PC-3 (cell line): ENCODE data around the gene KRTAP5-11. TPM values are rescaled to one million over a fixed set of nuclear protein-coding genes. Genes with fewer than 3 reads are reported as not detected.

Experiments used
- ATAC-seq: fragments of 200-7000 bp; cut with Tn5 transposase; 2 replicates; pipeline ENCODE4 v1.9.1; 2020; ENCODE audit warnings: mild to moderate bottlenecking, moderate library complexity
- BruUV-seq: library from RNA; stranded (reverse); fragments of 400-500 nt; replicated peaks from 2 replicates; lab custom pipeline; 2021; lab: Mats Ljungman, UMichigan
- CTCF ChIA-PET: fragments of 300-600 bp; sonication (Branson Sonifier 250); formaldehyde crosslinking; loops from one replicate; lab custom pipeline; 2022; ENCODE audit warnings: antibody characterized with exemption; lab: Charles Lee
- POLR2A ChIA-PET: fragments of 300-600 bp; sonication (Branson Sonifier 250); formaldehyde crosslinking; loops from one replicate; lab custom pipeline; 2022; ENCODE audit warnings: antibody characterized with exemption; ENCODE audit not compliant: unreplicated experiment; lab: Charles Lee
- DNase-seq: peaks from one replicate; pipeline ENCODE4 v3.0.0-alpha.2; 2015
- H2AFZ ChIP-seq: fragments of 300-600 bp; sonication (generic); 2 replicates; pipeline ENCODE4 v1.6.0; 2016; ENCODE audit warnings: antibody characterized with exemption, low read length
- H3F3A ChIP-seq: fragments of 300-600 bp; sonication (generic); one replicate; pipeline ENCODE4 v1.6.0; 2017; ENCODE audit warnings: antibody characterized with exemption, low read length, control low read depth, mild to moderate bottlenecking; ENCODE audit not compliant: unreplicated experiment
- H3K27ac ChIP-seq: fragments of 300-600 bp; sonication (generic); 2 replicates; pipeline ENCODE4 v1.5.1; 2016; ENCODE audit warnings: mild to moderate bottlenecking, low read length
- H3K27me3 ChIP-seq: fragments of 300-600 bp; sonication (generic); 2 replicates; pipeline ENCODE4 v1.6.1; 2016; ENCODE audit warnings: low read length, mixed read lengths
- H3K36me3 ChIP-seq: fragments of 300-600 bp; sonication (generic); 2 replicates; pipeline ENCODE4 v1.6.1; 2016; ENCODE audit warnings: low read depth, mixed run types, low read length, mixed read lengths
- H3K4me1 ChIP-seq: fragments of 300-600 bp; sonication (generic); 2 replicates; pipeline ENCODE4 v1.5.1; 2016; ENCODE audit warnings: low read length; ENCODE audit not compliant: insufficient read depth
- H3K4me2 ChIP-seq: fragments of 300-600 bp; sonication (generic); 2 replicates; pipeline ENCODE4 v1.6.0; 2016; ENCODE audit warnings: low read length
- H3K4me3 ChIP-seq: fragments of 300-600 bp; sonication (generic); 2 replicates; pipeline ENCODE4 v1.5.1; 2016; ENCODE audit warnings: mild to moderate bottlenecking, low read length, mixed read lengths
- H3K79me2 ChIP-seq: fragments of 300-600 bp; sonication (generic); 2 replicates; pipeline ENCODE4 v1.6.1; 2017; ENCODE audit warnings: low read length, mixed read lengths
- H3K9ac ChIP-seq: fragments of 300-600 bp; sonication (generic); 2 replicates; pipeline ENCODE4 v1.6.0; 2016; ENCODE audit warnings: mild to moderate bottlenecking, low read length
- H3K9me2 ChIP-seq: fragments of 300-600 bp; sonication (generic); replicated peaks from 2 replicates; pipeline ENCODE4 v1.6.1; 2016; ENCODE audit warnings: mixed run types, low read length, mixed read lengths
- H3K9me3 ChIP-seq: fragments of 300-600 bp; sonication (generic); 2 replicates; pipeline ENCODE4 v1.6.1; 2016; ENCODE audit warnings: low read length, mixed read lengths
- H4K20me1 ChIP-seq: fragments of 300-600 bp; sonication (generic); 2 replicates; pipeline ENCODE4 v1.6.1; 2016; ENCODE audit warnings: low read length, mixed read lengths
- EZH2 ChIP-seq: fragments of 300-600 bp; sonication (generic); IDR thresholded peaks from one replicate; pipeline ENCODE4 v1.6.1; 2017; ENCODE audit warnings: antibody characterized with exemption, mild to moderate bottlenecking, low read length; ENCODE audit not compliant: unreplicated experiment
- EZH2phosphoT487 ChIP-seq: fragments of 300-600 bp; sonication (generic); IDR thresholded peaks from 2 replicates; pipeline ENCODE4 v1.6.1; 2018; ENCODE audit warnings: mild to moderate bottlenecking, antibody characterized with exemption, low read length, borderline replicate concordance
- intact Hi-C: fragments of 100-400 bp; cut with micrococcal nuclease; formaldehyde crosslinking; loops from 2 replicates; pipeline ENCODE4 v1.9.0; 2023
- total RNA-seq: library from RNA; depleted of rRNA; stranded (reverse); fragments of >200 nt; gene quantifications from 2 replicates; pipeline ENCODE4 v1.2.3, GENCODE V29; 2014
- TF ChIP-seq, protein P1 (sequence below): fragments of 300-600 bp; sonication (generic); conservative IDR thresholded peaks from 2 replicates; pipeline ENCODE4 v1.5.1; 2017; ENCODE audit warnings: antibody characterized with exemption, low read depth, mild to moderate bottlenecking, low read length

KRTAP5-11 gene
- total RNA-seq, 1 experiment from 2014 or later = not detected

DNA sequence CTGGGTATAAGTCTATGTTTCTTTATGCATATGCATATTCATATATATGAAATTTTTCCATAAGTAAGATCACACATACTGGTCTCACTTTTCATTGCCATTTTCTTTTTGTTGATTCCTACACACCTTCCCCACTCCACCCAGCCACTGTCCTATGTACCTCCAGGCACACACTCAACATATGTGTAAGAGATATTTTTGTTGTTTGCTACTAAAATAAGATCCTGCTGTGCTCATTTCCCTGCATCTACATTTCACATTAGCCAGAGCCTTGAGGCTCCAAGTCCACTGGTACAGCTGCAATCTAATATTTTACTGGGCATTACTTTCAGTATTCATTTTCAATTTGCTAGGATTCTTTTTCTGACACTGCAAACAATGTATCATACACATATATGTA, 25.4 kb downstream of the KRTAP5-11 start:
- H3K36me3 ChIP-seq = no peaks in the 10 kb centered on the region
- peaks cover 7% of the 10 kb centered on the region; the same call in 1 of the 2 replicates for H3K4me1 ChIP-seq
- H3K4me3 ChIP-seq = no peak overlapping the region
- no peak overlapping the region for H3K4me2 ChIP-seq
- ChIA-PET POLR2A (no interaction called here), CTCF (no interaction called here)
- no peaks in the 10 kb centered on the region for H3K27me3 ChIP-seq
- no peak overlapping the region for H3K27ac ChIP-seq
- intact Hi-C loops = no loop called here
- H3K9me2 ChIP-seq = no peaks in the 10 kb centered on the region
- no peak for ATAC-seq
- no peaks in the 10 kb centered on the region for H4K20me1 ChIP-seq
- no peak overlapping the region for H3K9ac ChIP-seq
- no peak for DNase-seq
- H2AFZ ChIP-seq = no peak overlapping the region
- H3K79me2 ChIP-seq = no peaks in the 10 kb centered on the region
- TF ChIP-seq, protein P1, sequence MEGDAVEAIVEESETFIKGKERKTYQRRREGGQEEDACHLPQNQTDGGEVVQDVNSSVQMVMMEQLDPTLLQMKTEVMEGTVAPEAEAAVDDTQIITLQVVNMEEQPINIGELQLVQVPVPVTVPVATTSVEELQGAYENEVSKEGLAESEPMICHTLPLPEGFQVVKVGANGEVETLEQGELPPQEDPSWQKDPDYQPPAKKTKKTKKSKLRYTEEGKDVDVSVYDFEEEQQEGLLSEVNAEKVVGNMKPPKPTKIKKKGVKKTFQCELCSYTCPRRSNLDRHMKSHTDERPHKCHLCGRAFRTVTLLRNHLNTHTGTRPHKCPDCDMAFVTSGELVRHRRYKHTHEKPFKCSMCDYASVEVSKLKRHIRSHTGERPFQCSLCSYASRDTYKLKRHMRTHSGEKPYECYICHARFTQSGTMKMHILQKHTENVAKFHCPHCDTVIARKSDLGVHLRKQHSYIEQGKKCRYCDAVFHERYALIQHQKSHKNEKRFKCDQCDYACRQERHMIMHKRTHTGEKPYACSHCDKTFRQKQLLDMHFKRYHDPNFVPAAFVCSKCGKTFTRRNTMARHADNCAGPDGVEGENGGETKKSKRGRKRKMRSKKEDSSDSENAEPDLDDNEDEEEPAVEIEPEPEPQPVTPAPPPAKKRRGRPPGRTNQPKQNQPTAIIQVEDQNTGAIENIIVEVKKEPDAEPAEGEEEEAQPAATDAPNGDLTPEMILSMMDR = no peak
- TF ChIP-seq EZH2phosphoT487 (no peak), EZH2 (no peak)
- no peaks in the 10 kb centered on the region for H3K9me3 ChIP-seq
- no TSS peak for BruUV-seq
- H3F3A ChIP-seq = no peaks in the 10 kb centered on the region

DNA sequence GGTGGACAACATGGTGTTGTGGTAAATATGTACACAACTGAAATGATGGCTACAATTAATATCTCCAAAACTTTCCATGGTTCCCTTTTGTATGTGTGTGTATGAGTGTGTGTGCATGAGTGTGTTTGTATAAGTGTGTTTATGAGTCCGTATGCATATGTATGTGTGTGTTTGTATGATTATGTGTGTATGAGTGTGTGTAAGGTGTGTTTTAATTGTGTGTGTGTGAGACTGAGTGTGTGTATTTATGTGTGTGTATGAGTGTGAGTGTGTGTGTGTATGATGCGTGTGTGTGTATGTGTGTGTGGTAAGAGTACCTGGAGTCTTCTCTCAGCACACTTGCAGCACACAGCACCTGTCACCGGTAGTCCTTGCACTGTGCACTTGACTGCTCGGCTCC, 26.7 kb downstream of the KRTAP5-11 start:
- Histone ChIP-seq H3K27me3 (no peaks in the 10 kb centered on the region; the same call in 1 of the 2 replicates), H3K9me2 (no peaks in the 10 kb centered on the region), H3K4me2 (no peak overlapping the region), H3K9ac (no peak overlapping the region), H3K79me2 (no peaks in the 10 kb centered on the region), H3K36me3 (no peaks in the 10 kb centered on the region), H3K9me3 (no peaks in the 10 kb centered on the region), H3K4me1 (no peaks in the 10 kb centered on the region), H4K20me1 (no peaks in the 10 kb centered on the region), H3K4me3 (no peak overlapping the region), H2AFZ (no peak overlapping the region), H3K27ac (no peak overlapping the region), H3F3A (no peaks in the 10 kb centered on the region)
- TF ChIP-seq, protein P1 = no peak
- TF ChIP-seq EZH2phosphoT487 (no peak), EZH2 (no peak)
- intact Hi-C loops = no loop called here
- ATAC-seq (no peak), DNase-seq (no peak)
- ChIA-PET CTCF (no interaction called here), POLR2A (no interaction called here)
- no TSS peak for BruUV-seq

DNA sequence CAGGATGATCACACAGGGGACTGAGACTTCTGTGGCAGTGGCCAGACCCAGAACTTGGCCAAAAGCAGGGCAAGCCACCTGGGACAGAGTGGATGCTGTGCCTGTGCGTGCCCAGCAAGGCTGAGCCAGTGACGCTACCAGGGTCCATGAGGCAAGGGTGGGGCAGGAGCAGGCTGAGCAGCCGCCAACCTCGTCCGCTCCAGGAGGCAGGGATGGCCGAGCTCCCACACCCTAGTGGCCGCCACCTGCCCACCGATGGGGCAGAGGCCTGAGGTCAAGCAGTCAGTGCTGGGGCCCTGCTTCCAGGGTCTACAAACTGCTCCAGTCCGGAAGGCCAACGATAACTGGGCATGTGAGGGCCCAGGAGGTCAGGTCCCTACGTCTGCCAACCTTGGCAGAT, 27.2 kb downstream of the KRTAP5-11 start:
- Histone ChIP-seq H3K27me3 (no peaks in the 10 kb centered on the region; the same call in 1 of the 2 replicates), H3K36me3 (no peaks in the 10 kb centered on the region), H3K4me2 (no peak overlapping the region), H3K4me3 (no peak overlapping the region), H3F3A (no peaks in the 10 kb centered on the region), H3K4me1 (no peaks in the 10 kb centered on the region), H3K9me3 (no peaks in the 10 kb centered on the region), H3K79me2 (no peaks in the 10 kb centered on the region), H3K27ac (no peak overlapping the region), H4K20me1 (no peaks in the 10 kb centered on the region), H2AFZ (no peak overlapping the region), H3K9ac (no peak overlapping the region), H3K9me2 (no peaks in the 10 kb centered on the region)
- no TSS peak for BruUV-seq
- TF ChIP-seq EZH2phosphoT487 (no peak), EZH2 (no peak)
- TF ChIP-seq, protein P1 = no peak
- ATAC-seq (no peak), DNase-seq (no peak)
- POLR2A ChIA-PET = no interaction called here
- intact Hi-C loops = no loop called here
- CTCF ChIA-PET = no interaction called here
